Measurements from ENCODE around the gene MBD3L5.

DNA sequence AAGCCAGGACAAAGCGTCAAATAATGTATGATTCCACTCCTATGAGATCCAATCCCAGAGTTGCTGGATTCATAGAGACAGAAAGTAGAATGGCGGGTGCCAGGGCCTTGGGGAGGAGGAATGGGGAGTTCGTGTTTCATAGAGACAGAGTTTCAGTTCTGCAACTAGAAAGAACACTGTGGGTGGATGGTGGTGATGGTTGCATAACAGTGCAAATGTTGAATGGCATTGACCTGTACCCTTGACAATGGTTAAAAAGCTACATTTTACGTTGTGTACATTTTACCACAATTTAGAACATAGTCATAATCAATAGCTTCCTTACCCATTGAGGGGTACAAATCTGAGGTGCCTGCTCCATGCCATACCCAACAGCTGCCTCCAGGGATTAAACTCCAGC is 42.5 kb upstream of the MBD3L5 start:
- TF ChIP-seq CTCF (conservative IDR thresholded peaks at IDR 0.05) (no peak), EZH2 (IDR thresholded peaks at IDR 0.05; ENCODE audit: low read depth) (no peak)
